ENCODE measurements around the gene MTA2. TPM values are rescaled to one million over a fixed set of nuclear protein-coding genes. Genes with fewer than 3 reads are reported as not detected.
"Not testable (repeated sequence)": the region's sequence is repeated elsewhere in the genome, so short reads cannot be mapped to it uniquely, and the experiment has no call there.

MTA2 gene
- polyA plus RNA-seq, 1 donor from 2014 or later: 130 TPM

DNA sequence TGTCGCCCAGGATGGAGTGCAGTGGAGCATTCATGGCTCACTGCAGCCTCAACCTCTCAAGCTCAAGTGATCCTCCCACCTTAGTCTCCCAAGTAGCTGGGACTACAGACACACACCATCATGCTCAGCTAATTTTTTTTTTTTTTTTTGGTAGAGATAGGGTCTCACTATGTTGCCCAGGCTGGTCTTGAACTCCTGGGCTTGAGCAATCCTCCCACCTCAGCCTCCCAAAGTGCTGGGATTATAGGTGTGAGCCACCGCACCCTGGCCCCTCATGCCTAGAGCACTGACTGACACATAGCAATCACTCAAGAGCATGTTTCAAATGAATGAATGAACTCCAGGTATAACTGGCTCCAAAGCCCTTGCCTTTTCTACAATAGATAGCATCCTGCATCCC, 51.2 kb downstream of the MTA2 start:
- H3K9me3 ChIP-seq (ENCODE audit: low read length); H3K36me3 ChIP-seq (ENCODE audit: insufficient read depth, low read length); H3F3A ChIP-seq (ENCODE audit: insufficient read depth, low read length, poor library complexity, severe bottlenecking); H3K9ac ChIP-seq (ENCODE audit: low read length); H3K4me2 ChIP-seq (ENCODE audit: low read length); H3K9me2 ChIP-seq (ENCODE audit: insufficient read depth, low read length); H3K79me2 ChIP-seq (replicated peaks; ENCODE audit: insufficient read depth, low read length); H3K4me3 ChIP-seq (ENCODE audit: low read length); H4K20me1 ChIP-seq (ENCODE audit: insufficient read depth); H2AFZ ChIP-seq (ENCODE audit: low read depth, low read length): not testable (repeated sequence)
- H3K27ac ChIP-seq (ENCODE audit: low read length): peak overlapping the region; percentile 96
- H3K27me3 ChIP-seq (ENCODE audit: insufficient read depth, low read depth, low read length): peaks cover 29% of the 10 kb centered on the region

DNA sequence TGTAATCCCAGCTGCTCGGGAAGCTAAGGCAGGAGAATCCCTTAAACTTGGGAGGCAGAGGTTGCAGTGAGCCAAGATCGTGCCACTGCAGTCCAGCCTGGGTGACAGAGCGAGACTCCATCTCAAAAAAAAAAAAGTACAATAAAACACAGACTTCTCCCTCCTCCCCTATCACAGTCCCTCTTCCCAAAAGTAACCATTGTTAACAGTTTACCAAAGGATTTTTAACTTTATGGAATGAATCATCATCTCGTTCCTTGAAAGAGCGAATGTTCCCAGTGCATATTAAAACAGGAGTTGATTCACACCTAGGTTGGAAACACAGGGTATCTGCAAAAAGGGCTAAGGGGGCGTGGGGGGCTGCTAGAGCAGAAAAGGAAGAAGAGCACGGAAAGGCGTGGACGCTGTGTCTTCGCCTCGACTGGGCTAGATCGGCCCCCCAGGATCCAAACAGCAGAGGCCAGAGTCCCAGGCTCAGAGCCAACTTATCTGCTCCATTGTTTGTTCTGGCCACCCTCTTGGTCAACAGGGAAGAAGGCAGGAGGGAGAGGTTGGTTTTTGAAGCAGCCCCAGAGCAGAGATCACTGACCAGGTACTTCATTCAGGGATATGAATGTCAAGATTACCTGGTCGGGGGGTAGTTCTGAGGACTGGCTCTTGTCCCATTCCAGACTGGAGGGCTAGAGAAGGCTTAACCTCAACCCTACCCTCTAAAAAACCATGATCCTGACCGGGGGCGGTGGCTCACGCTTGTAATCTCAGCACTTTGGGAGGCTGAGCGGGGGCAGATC, 52.9 kb downstream of the MTA2 start:
- Histone ChIP-seq H3K4me2 (ENCODE audit: low read length) (no peak overlapping the region), H3K9me2 (ENCODE audit: insufficient read depth, low read length) (no peaks in the 10 kb centered on the region), H2AFZ (ENCODE audit: low read depth, low read length) (no peak overlapping the region), H3K9ac (ENCODE audit: low read length) (no peak overlapping the region), H3K36me3 (ENCODE audit: insufficient read depth, low read length) (no peaks in the 10 kb centered on the region), H3K27ac (ENCODE audit: low read length) (no peak overlapping the region), H3K9me3 (ENCODE audit: low read length) (no peaks in the 10 kb centered on the region), H3F3A (ENCODE audit: insufficient read depth, low read length, poor library complexity, severe bottlenecking) (no peaks in the 10 kb centered on the region), H3K4me3 (ENCODE audit: low read length) (no peak overlapping the region), H3K79me2 (replicated peaks; ENCODE audit: insufficient read depth, low read length) (no peaks in the 10 kb centered on the region), H4K20me1 (ENCODE audit: insufficient read depth) (no peaks in the 10 kb centered on the region), H3K27me3 (ENCODE audit: insufficient read depth, low read depth, low read length) (peaks cover 46% of the 10 kb centered on the region)
- no peak for TF ChIP-seq MXI1 (conservative IDR thresholded peaks at IDR 0.05; ENCODE audit: poor library complexity, severe bottlenecking)
- TF ChIP-seq, protein P1, sequence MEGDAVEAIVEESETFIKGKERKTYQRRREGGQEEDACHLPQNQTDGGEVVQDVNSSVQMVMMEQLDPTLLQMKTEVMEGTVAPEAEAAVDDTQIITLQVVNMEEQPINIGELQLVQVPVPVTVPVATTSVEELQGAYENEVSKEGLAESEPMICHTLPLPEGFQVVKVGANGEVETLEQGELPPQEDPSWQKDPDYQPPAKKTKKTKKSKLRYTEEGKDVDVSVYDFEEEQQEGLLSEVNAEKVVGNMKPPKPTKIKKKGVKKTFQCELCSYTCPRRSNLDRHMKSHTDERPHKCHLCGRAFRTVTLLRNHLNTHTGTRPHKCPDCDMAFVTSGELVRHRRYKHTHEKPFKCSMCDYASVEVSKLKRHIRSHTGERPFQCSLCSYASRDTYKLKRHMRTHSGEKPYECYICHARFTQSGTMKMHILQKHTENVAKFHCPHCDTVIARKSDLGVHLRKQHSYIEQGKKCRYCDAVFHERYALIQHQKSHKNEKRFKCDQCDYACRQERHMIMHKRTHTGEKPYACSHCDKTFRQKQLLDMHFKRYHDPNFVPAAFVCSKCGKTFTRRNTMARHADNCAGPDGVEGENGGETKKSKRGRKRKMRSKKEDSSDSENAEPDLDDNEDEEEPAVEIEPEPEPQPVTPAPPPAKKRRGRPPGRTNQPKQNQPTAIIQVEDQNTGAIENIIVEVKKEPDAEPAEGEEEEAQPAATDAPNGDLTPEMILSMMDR (IDR thresholded peaks at IDR 0.05; ENCODE audit: poor library complexity, severe bottlenecking): no peak
- TF ChIP-seq, protein P2, sequence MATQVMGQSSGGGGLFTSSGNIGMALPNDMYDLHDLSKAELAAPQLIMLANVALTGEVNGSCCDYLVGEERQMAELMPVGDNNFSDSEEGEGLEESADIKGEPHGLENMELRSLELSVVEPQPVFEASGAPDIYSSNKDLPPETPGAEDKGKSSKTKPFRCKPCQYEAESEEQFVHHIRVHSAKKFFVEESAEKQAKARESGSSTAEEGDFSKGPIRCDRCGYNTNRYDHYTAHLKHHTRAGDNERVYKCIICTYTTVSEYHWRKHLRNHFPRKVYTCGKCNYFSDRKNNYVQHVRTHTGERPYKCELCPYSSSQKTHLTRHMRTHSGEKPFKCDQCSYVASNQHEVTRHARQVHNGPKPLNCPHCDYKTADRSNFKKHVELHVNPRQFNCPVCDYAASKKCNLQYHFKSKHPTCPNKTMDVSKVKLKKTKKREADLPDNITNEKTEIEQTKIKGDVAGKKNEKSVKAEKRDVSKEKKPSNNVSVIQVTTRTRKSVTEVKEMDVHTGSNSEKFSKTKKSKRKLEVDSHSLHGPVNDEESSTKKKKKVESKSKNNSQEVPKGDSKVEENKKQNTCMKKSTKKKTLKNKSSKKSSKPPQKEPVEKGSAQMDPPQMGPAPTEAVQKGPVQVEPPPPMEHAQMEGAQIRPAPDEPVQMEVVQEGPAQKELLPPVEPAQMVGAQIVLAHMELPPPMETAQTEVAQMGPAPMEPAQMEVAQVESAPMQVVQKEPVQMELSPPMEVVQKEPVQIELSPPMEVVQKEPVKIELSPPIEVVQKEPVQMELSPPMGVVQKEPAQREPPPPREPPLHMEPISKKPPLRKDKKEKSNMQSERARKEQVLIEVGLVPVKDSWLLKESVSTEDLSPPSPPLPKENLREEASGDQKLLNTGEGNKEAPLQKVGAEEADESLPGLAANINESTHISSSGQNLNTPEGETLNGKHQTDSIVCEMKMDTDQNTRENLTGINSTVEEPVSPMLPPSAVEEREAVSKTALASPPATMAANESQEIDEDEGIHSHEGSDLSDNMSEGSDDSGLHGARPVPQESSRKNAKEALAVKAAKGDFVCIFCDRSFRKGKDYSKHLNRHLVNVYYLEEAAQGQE (IDR thresholded peaks at IDR 0.05; ENCODE audit: borderline replicate concordance): no peak

DNA sequence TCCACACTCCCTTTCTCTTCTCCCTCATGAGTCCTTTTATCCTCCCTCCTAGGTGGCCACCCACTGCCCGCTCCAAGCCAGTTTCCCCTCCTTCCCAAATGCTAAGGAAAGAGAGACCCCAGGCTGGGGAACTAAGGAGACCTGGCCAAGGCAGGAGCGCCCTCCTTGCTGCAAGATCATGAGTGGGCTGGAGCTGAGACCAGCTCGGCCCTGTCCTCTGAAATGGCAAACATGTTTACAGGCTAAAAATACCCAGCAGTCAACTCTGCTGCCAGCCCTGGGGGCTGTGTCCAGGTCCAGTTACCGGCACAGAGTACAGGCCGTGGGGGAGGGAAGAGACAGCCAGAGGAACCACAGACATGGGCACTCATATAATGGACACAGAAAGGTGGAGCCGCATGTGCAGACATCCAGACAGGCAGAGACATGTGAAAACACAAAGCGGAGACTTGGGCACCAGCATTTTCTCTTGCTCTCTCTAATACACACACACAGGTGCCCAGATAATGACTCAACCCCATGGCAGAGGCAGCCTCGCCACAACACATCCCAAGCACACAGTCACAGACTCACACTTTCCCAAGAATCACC, 53.9 kb downstream of the MTA2 start:
- no peak overlapping the region for H3K4me3 ChIP-seq (ENCODE audit: low read length)

More for the DNA sequence above, 53.9 kb downstream of the MTA2 start:
- Histone ChIP-seq H3K27ac (ENCODE audit: low read length) (no peak overlapping the region), H3F3A (ENCODE audit: insufficient read depth, low read length, poor library complexity, severe bottlenecking) (no peaks in the 10 kb centered on the region), H3K36me3 (ENCODE audit: insufficient read depth, low read length) (no peaks in the 10 kb centered on the region), H3K27me3 (ENCODE audit: insufficient read depth, low read depth, low read length) (peaks cover 56% of the 10 kb centered on the region), H3K79me2 (replicated peaks; ENCODE audit: insufficient read depth, low read length) (no peaks in the 10 kb centered on the region), H3K9ac (ENCODE audit: low read length) (no peak overlapping the region), H3K4me2 (ENCODE audit: low read length) (no peak overlapping the region), H3K9me3 (ENCODE audit: low read length) (no peaks in the 10 kb centered on the region), H3K9me2 (ENCODE audit: insufficient read depth, low read length) (no peaks in the 10 kb centered on the region), H2AFZ (ENCODE audit: low read depth, low read length) (no peak overlapping the region), H4K20me1 (ENCODE audit: insufficient read depth) (no peaks in the 10 kb centered on the region)
- TF ChIP-seq POLR2AphosphoS5 (IDR thresholded peaks at IDR 0.05) (no peak), RAD21 (conservative IDR thresholded peaks at IDR 0.05) (no peak), EZH2 (IDR thresholded peaks at IDR 0.05; ENCODE audit: borderline replicate concordance, insufficient read depth, low read length, poor library complexity, severe bottlenecking) (no peak), EP300 (conservative IDR thresholded peaks at IDR 0.05; ENCODE audit: poor library complexity, severe bottlenecking) (no peak), TAF1 (IDR thresholded peaks at IDR 0.05; ENCODE audit: low read depth) (no peak), MXI1 (conservative IDR thresholded peaks at IDR 0.05; ENCODE audit: poor library complexity, severe bottlenecking) (no peak), SMC3 (conservative IDR thresholded peaks at IDR 0.05; ENCODE audit: poor library complexity) (no peak)
- TF ChIP-seq, protein P1 (IDR thresholded peaks at IDR 0.05; ENCODE audit: poor library complexity, severe bottlenecking): no peak
- TF ChIP-seq, protein P2 (IDR thresholded peaks at IDR 0.05; ENCODE audit: borderline replicate concordance): no peak
